Measurements from ENCODE around the gene ORM2. TPM values are rescaled to one million over a fixed set of nuclear protein-coding genes. Genes with fewer than 3 reads are reported as not detected.

Gene ORM2
- total and polyA plus RNA-seq, 2 of the 13 experiments (the other 11 are each of a cell fraction or from before 2014, with no cell fraction given): 565 to 824 TPM

- TF ChIP-seq MXD4 (CRISPR knock-in tag; IDR thresholded peaks at IDR 0.05) (no peak), ZFP36L1 (CRISPR knock-in tag; IDR thresholded peaks at IDR 0.05) (no peak), ZNF572 (CRISPR knock-in tag; IDR thresholded peaks at IDR 0.05) (no peak), ZNF773 (CRISPR knock-in tag; IDR thresholded peaks at IDR 0.05; ENCODE audit: borderline replicate concordance) (no peak), ZNF501 (CRISPR knock-in tag; IDR thresholded peaks at IDR 0.05) (no peak), NFYB (CRISPR knock-in tag; IDR thresholded peaks at IDR 0.05) (no peak)
These were observed 6.1 kb downstream of the ORM2 start (continued) for GRCh38 chr9:114335745-114336144.

GRCh38 chr9:114336157-114336556 is 6.5 kb downstream of the ORM2 start:
- POLR2A ChIA-PET: no interaction called here
- in situ Hi-C loops (cut with HindIII; ENCODE audit: extremely low pct_ligation_motif_present, low pct_unique_long_range_greater_than_20kb): no loop called here
- CTCF ChIA-PET (ENCODE audit: low intra/inter-chr PET ratio, low total read pairs): no interaction called here

More at GRCh38 chr9:114336157-114336556, 6.5 kb downstream of the ORM2 start:
- 86% methylated on average over 9 of the region's 10 CpGs for WGBS (ENCODE audit: low lambda C conversion rate)
- no peak overlapping the region for H3K27ac ChIP-seq (ENCODE audit: extremely low read length, insufficient read depth, low read length)
- peaks cover 1 to 12% of the 10 kb centered on the region in 2 experiments; a peak in 3 of 5 replicates for H3K36me3 ChIP-seq (replicated peaks in 1 of 2; ENCODE audit: control insufficient read depth in 1 of 2, insufficient read depth in 2 of 2, low read length in 2 of 2)
- ATAC-seq: no peak
- DNase-seq (ENCODE audit: low spot score): no peak
- H4K20me1 ChIP-seq (ENCODE audit: insufficient read depth, low read length): no peaks in the 10 kb centered on the region
- no peaks in the 10 kb centered on the region for H3K9me3 ChIP-seq (ENCODE audit: low read length)
- TF ChIP-seq CBX5 (CRISPR knock-in tag; IDR thresholded peaks at IDR 0.05; ENCODE audit: borderline replicate concordance): no peak
- no peak for TF ChIP-seq ZNF615 (CRISPR knock-in tag; IDR thresholded peaks at IDR 0.05; ENCODE audit: borderline replicate concordance)
- TF ChIP-seq RFX3 (CRISPR knock-in tag; IDR thresholded peaks at IDR 0.05): no peak
- no peak for TF ChIP-seq SP140L (CRISPR knock-in tag; IDR thresholded peaks at IDR 0.05; ENCODE audit: borderline replicate concordance)
- TF ChIP-seq IKZF5 (CRISPR knock-in tag; IDR thresholded peaks at IDR 0.05): no peak
- no peak for TF ChIP-seq ZNF703 (CRISPR knock-in tag; IDR thresholded peaks at IDR 0.05; ENCODE audit: borderline replicate concordance)
- no peak for TF ChIP-seq ETV6 (CRISPR knock-in tag; conservative IDR thresholded peaks at IDR 0.05)
- no peak for TF ChIP-seq PAX8 (CRISPR knock-in tag; IDR thresholded peaks at IDR 0.05; ENCODE audit: borderline replicate concordance)
- no peak overlapping the region for H2AFZ ChIP-seq (ENCODE audit: low read length)
- BruUV-seq (replicated peaks): no TSS peak
- peaks cover 3% of the 10 kb centered on the region for H3K79me2 ChIP-seq (ENCODE audit: insufficient read depth, low read length)
- no peaks in the 10 kb centered on the region for H3K27me3 ChIP-seq (ENCODE audit: control insufficient read depth in 1 of 2, insufficient read depth in 2 of 2, low read length in 2 of 2)
- FAIRE-seq: no peak
- no peak overlapping the region for H3K9ac ChIP-seq (ENCODE audit: insufficient read depth, low read depth, low read length)
- intact Hi-C loops (cut with micrococcal nuclease; ENCODE audit: unreplicated experiment): loop anchor here (5.0 kb wide), 1 partner anchor 51 kb away; the partner anchor contains the start of gene AKNA
- H3K4me1 ChIP-seq (ENCODE audit: insufficient read depth, low read length): peaks cover 19% of the 10 kb centered on the region
- H3K4me2 ChIP-seq (ENCODE audit: low read depth, low read length): no peak overlapping the region
- no peak overlapping the region for H3K4me3 ChIP-seq (replicated peaks in 1 of 3; ENCODE audit: insufficient read depth in 1 of 3, low read depth in 2 of 3, low read length in 3 of 3)

All from HepG2 (cell line).